NCI-H2196 treated with DMSO at 0.1 percent for 48 hours (cell line): ENCODE data around the gene DOCK7.
A peak's percentile ranks its signal among the peaks of the same experiment; 100 is the strongest.
"Not testable (repeated sequence)": the region's sequence is repeated elsewhere in the genome, so short reads cannot be mapped to it uniquely, and the experiment has no call there.

Experiments used
- DNase-seq: peaks from one replicate; lab custom pipeline; 2025; ENCODE audit not compliant: unreplicated experiment; lab: John Stamatoyannopoulos, UW

Gene DOCK7

GRCh38 chr1:62530516-62531154 is 157.6 kb downstream of the DOCK7 start:
- no peak for DNase-seq

GRCh38 chr1:62529227-62529626 is 159.0 kb downstream of the DOCK7 start:
- DNase-seq = no peak

- no peak for DNase-seq
Measured at GRCh38 chr1:62528015-62528414, 160.2 kb downstream of the DOCK7 start.

- DNase-seq = not testable (repeated sequence)
Measured at GRCh38 chr1:62527346-62527745, 160.8 kb downstream of the DOCK7 start.

- no peak for DNase-seq
Measured at GRCh38 chr1:62523860-62524259, 164.3 kb downstream of the DOCK7 start.

- no peak for DNase-seq
Measured at GRCh38 chr1:62516600-62516999, 171.6 kb downstream of the DOCK7 start.

GRCh38 chr1:62514746-62515423 is 173.3 kb downstream of the DOCK7 start:
- no peak for DNase-seq

- DNase-seq = no peak
Measured at GRCh38 chr1:62513013-62513412, 175.2 kb downstream of the DOCK7 start.

GRCh38 chr1:62509028-62509427 is 179.2 kb downstream of the DOCK7 start:
- DNase-seq = no peak

- DNase-seq = peak; percentile 7
Measured at GRCh38 chr1:62508187-62508758, 179.9 kb downstream of the DOCK7 start.

- no peak for DNase-seq
Measured at GRCh38 chr1:62500210-62500609, 188.0 kb downstream of the DOCK7 start.

- DNase-seq = no peak
Measured at GRCh38 chr1:62494137-62494536, 194.0 kb downstream of the DOCK7 start.

- no peak for DNase-seq
Measured at GRCh38 chr1:62493656-62494055, 194.5 kb downstream of the DOCK7 start.

GRCh38 chr1:62492521-62492920 is 195.7 kb downstream of the DOCK7 start:
- no peak for DNase-seq

- no peak for DNase-seq
Measured at GRCh38 chr1:62487956-62488355, 200.2 kb downstream of the DOCK7 start.

GRCh38 chr1:62484824-62485468 is 203.2 kb downstream of the DOCK7 start:
- no peak for DNase-seq

GRCh38 chr1:62481681-62482080 is 206.5 kb downstream of the DOCK7 start:
- DNase-seq = no peak

GRCh38 chr1:62476525-62477219 is 211.5 kb downstream of the DOCK7 start:
- no peak for DNase-seq

- DNase-seq = no peak
Measured at GRCh38 chr1:62467092-62467491, 221.1 kb downstream of the DOCK7 start.

- DNase-seq = no peak
Measured at GRCh38 chr1:62462370-62462769, 225.8 kb downstream of the DOCK7 start.

GRCh38 chr1:62457955-62458354 is 230.2 kb downstream of the DOCK7 start:
- DNase-seq = no peak
